Mesenchymal stem cell (in vitro differentiated cells and primary cell): Measurements from ENCODE around the gene RFX2.

Source experiments
- DNase-seq: peaks from one replicate; pipeline ENCODE4 v3.0.0-alpha.2; 2013
- H2AFZ ChIP-seq: one replicate; pipeline ENCODE4 v1.6.1; 2013; ENCODE audit warnings: low read depth, mild to moderate bottlenecking, control low read depth, inconsistent platforms, low read length, moderate library complexity
- H2AK5ac ChIP-seq: 2 replicates; pipeline ENCODE4 v1.6.1; 2013; ENCODE audit warnings: low read length, moderate library complexity, mild to moderate bottlenecking, inconsistent platforms; ENCODE audit not compliant: severe bottlenecking
- H2BK120ac ChIP-seq: one replicate; pipeline ENCODE4 v1.6.1; 2013; ENCODE audit warnings: low read depth, mild to moderate bottlenecking, inconsistent platforms, low read length, moderate library complexity
- H2BK12ac ChIP-seq, 2 experiments: one replicate each; pipeline ENCODE4 v1.6.1; 2013; ENCODE audit warnings: inconsistent platforms in 2 of 2, low read length in 2 of 2, mild to moderate bottlenecking in 2 of 2, moderate library complexity in 2 of 2, control low read depth in 1 of 2
- H2BK15ac ChIP-seq: one replicate; pipeline ENCODE4 v1.6.1; 2013; ENCODE audit warnings: mild to moderate bottlenecking, low read depth, inconsistent platforms; ENCODE audit not compliant: poor library complexity, severe bottlenecking
- H2BK5ac ChIP-seq: 2 replicates; pipeline ENCODE4 v1.6.1; 2013; ENCODE audit warnings: low read depth, mild to moderate bottlenecking, low read length, control low read depth, inconsistent platforms; ENCODE audit not compliant: poor library complexity, severe bottlenecking
- H3K14ac ChIP-seq, 2 experiments: one replicate each; pipeline ENCODE4 v1.6.1; 2013; ENCODE audit warnings: inconsistent platforms in 2 of 2, low read length in 2 of 2, control low read depth in 1 of 2, mild to moderate bottlenecking in 1 of 2, moderate library complexity in 1 of 2
- H3K18ac ChIP-seq, 2 experiments: one replicate each; pipeline ENCODE4 v1.6.1; 2013; ENCODE audit warnings: inconsistent platforms in 2 of 2, low read length in 2 of 2, control low read depth in 1 of 2, low read depth in 1 of 2, mild to moderate bottlenecking in 1 of 2
- H3K23ac ChIP-seq, 2 experiments: one replicate each; pipeline ENCODE4 v1.6.1; 2013; ENCODE audit warnings: inconsistent platforms in 2 of 2, low read length in 2 of 2, mild to moderate bottlenecking in 2 of 2, moderate library complexity in 2 of 2, control low read depth in 1 of 2
- H3K27ac ChIP-seq: 2 replicates; pipeline ENCODE4 v1.5.1; 2013; ENCODE audit warnings: mild to moderate bottlenecking, moderate library complexity, low read length, control low read depth, inconsistent platforms; ENCODE audit not compliant: poor library complexity, severe bottlenecking
- H3K27me3 ChIP-seq, 2 experiments: 2 replicates each; pipeline versions ENCODE4 v1.6.1 to v1.7.0; 2013; ENCODE audit warnings: low read length in 2 of 2, mild to moderate bottlenecking in 2 of 2, moderate library complexity in 2 of 2, control low read depth in 1 of 2, inconsistent platforms in 1 of 2; ENCODE audit not compliant: control insufficient read depth in 1 of 2, insufficient read depth in 1 of 2
- H3K36me3 ChIP-seq, 2 experiments: 2 replicates each; pipeline versions ENCODE4 v1.6.1 to v1.7.0; 2013; ENCODE audit warnings: low read length in 2 of 2, control low read depth in 1 of 2, inconsistent platforms in 1 of 2, low read depth in 1 of 2, mild to moderate bottlenecking in 1 of 2; ENCODE audit not compliant: insufficient read depth in 2 of 2, control insufficient read depth in 1 of 2
- H3K4ac ChIP-seq, 2 experiments: one replicate each; pipeline ENCODE4 v1.6.1; 2013; ENCODE audit warnings: inconsistent platforms in 2 of 2, low read length in 2 of 2, mild to moderate bottlenecking in 2 of 2, moderate library complexity in 2 of 2, control low read depth in 1 of 2, low read depth in 1 of 2
- H3K4me1 ChIP-seq: 2 replicates; pipeline ENCODE4 v1.6.1; 2013; ENCODE audit warnings: low read depth, low read length, control low read depth; ENCODE audit not compliant: control insufficient read depth, insufficient read depth
- H3K4me2 ChIP-seq: 2 replicates; pipeline ENCODE4 v1.6.1; 2013; ENCODE audit warnings: low read length, mild to moderate bottlenecking, inconsistent platforms; ENCODE audit not compliant: poor library complexity, severe bottlenecking
- H3K4me3 ChIP-seq, 2 experiments: 2 replicates each; pipeline versions ENCODE4 v1.5.1 to v1.7.0; 2013; ENCODE audit warnings: low read length in 2 of 2, mild to moderate bottlenecking in 2 of 2, control low read depth in 1 of 2, low read depth in 1 of 2; ENCODE audit not compliant: insufficient read depth in 1 of 2
- H3K79me1 ChIP-seq: replicated peaks from 2 replicates; pipeline ENCODE4 v1.6.1; 2013; ENCODE audit warnings: mild to moderate bottlenecking, control low read depth, low read length, inconsistent platforms; ENCODE audit not compliant: poor library complexity, severe bottlenecking
- H3K9ac ChIP-seq: 2 replicates; pipeline ENCODE4 v1.7.0; 2013; ENCODE audit warnings: mild to moderate bottlenecking, low read length, moderate library complexity
- H3K9me3 ChIP-seq: 2 replicates; pipeline ENCODE4 v1.7.0; 2013; ENCODE audit warnings: mild to moderate bottlenecking, low read length; ENCODE audit not compliant: control insufficient read depth
- H4K8ac ChIP-seq: one replicate; pipeline ENCODE4 v1.6.1; 2013; ENCODE audit warnings: inconsistent platforms, mild to moderate bottlenecking, low read length, moderate library complexity
- H4K91ac ChIP-seq: one replicate; pipeline ENCODE4 v1.6.1; 2013; ENCODE audit warnings: mild to moderate bottlenecking, low read length, inconsistent platforms
- WGBS: methylation state at CpG from one replicate; pipeline ENCODE4 v1.1.7; 2013; ENCODE audit warnings: mixed read lengths; 5-methylcytosine and 5-hydroxymethylcytosine counted together

The RFX2 gene

DNA sequence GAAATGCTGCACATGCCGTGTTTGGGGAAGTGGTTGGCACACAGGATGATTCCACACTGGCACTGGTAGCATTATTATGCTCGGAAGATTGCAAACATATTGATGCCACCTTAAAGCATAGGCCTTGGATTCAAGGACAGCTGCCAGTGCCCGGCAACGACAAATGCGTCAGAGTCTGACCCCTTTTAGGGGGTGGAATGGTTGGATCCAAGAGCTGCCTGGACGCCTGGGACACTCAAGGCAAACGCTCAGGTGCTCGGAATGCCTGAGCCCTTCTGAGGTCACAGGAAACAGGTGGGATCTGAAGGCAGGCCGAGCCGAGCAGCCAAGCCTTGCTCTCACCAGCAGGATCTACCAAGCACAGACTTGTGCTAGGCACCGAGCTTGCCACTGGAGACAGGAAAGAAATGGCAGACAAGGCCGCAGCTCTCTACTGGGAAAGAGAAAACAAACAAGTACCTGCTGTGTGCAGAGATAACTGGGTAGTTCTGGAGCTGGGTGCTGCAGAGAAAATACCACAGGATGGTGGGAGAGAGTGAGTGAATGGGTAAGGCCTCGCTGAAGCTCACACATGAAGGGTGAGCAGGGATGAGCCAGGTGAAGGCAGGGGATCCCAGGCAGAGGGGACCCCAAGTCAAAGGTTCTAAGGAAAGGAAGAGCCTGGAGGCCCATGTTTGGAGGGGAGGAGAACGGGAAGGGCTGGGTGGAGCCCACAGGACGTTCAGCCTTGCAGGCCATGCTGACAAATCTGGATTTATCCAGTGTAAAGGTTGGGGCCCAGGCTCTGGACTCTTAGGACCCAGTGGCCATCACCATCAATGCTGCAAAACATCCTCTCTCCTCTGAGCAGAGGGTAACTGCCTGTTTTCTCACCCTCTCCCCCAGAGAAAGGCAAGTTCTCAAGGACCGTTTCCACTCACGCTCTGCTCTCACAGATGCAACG is 141.6 kb downstream of the RFX2 start:
- no peak overlapping the region for H2BK5ac ChIP-seq
- H2BK15ac ChIP-seq: no peak overlapping the region
- peaks cover 8% of the 10 kb centered on the region for H3K79me1 ChIP-seq
- H3K4me2 ChIP-seq: no peak overlapping the region
- H3K27me3 ChIP-seq: no peaks in the 10 kb centered on the region
- peaks cover 22% of the 10 kb centered on the region for H3K4me1 ChIP-seq
- H4K8ac ChIP-seq: peak overlapping the region; percentile 59
- no peaks in the 10 kb centered on the region for H3K9me3 ChIP-seq
- H2AFZ ChIP-seq: no peak overlapping the region
- H2BK12ac ChIP-seq: no peak overlapping the region
- H3K18ac ChIP-seq: peak overlapping the region in 1 of 2 experiments; percentile 51
- no peak overlapping the region for H4K91ac ChIP-seq
- peaks cover 26 to 37% of the 10 kb centered on the region in 2 experiments for H3K36me3 ChIP-seq
- no peak for DNase-seq
- peak overlapping the region in 1 of 2 experiments; percentile 49 for H3K23ac ChIP-seq
- peak overlapping the region in 1 of 2 experiments; percentile 69 for H3K4ac ChIP-seq
- WGBS: 78% methylated on average over 18 of the region's 18 CpGs
- peak overlapping the region; percentile 17 for H3K27ac ChIP-seq
- H3K9ac ChIP-seq: peak overlapping the region; percentile 61
- no peak overlapping the region for H2AK5ac ChIP-seq
- H3K14ac ChIP-seq: no peak overlapping the region
- H2BK120ac ChIP-seq: no peak overlapping the region
- H3K4me3 ChIP-seq: no peak overlapping the region

DNA sequence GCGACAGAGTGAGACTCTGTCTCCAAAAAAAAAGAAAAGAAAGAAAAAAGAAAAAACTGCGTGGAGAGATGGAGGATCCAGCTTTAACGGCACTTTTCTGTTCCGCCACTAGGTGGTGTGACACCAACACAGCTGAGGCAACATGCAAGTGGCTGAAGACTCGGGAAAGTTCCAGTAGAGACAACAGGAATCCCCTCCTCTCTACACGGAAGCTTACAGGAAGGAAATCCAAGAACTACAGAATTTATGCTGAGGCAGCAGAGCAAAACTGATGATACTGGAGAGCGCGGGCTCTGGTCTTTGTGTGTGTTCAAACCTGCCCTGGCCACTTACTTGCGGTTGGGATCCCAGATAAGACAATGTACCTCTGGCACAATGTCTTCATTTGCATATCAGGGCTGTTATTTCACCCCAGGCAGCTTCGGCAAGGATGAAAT is 142.3 kb downstream of the RFX2 start:
- peaks cover 8% of the 10 kb centered on the region for H3K79me1 ChIP-seq
- H3K4ac ChIP-seq: peak overlapping the region in 1 of 2 experiments; percentile 69
- no peak overlapping the region for H3K4me2 ChIP-seq
- WGBS: 19% methylated on average over 10 of the region's 10 CpGs
- no peaks in the 10 kb centered on the region for H3K9me3 ChIP-seq
- peak overlapping the region; percentile 61 for H3K9ac ChIP-seq
- H2AK5ac ChIP-seq: no peak overlapping the region
- H3K36me3 ChIP-seq: peaks cover 20 to 33% of the 10 kb centered on the region in 2 experiments
- no peak overlapping the region for H4K91ac ChIP-seq
- no peak overlapping the region for H2AFZ ChIP-seq
- peak overlapping the region; percentile 59 for H4K8ac ChIP-seq
- no peak overlapping the region for H3K14ac ChIP-seq
- peak overlapping the region; percentile 17 for H3K27ac ChIP-seq
- H2BK12ac ChIP-seq: no peak overlapping the region
- peaks cover 23% of the 10 kb centered on the region for H3K4me1 ChIP-seq
- peak overlapping the region in 1 of 2 experiments; percentile 42 for H3K4me3 ChIP-seq
- no peak overlapping the region for H2BK15ac ChIP-seq
- DNase-seq: peak; percentile 90
- no peak overlapping the region for H2BK120ac ChIP-seq
- H3K18ac ChIP-seq: peak overlapping the region in 1 of 2 experiments; percentile 51
- H3K23ac ChIP-seq: peak overlapping the region in 1 of 2 experiments; percentile 49
- no peaks in the 10 kb centered on the region for H3K27me3 ChIP-seq
- H2BK5ac ChIP-seq: no peak overlapping the region

DNA sequence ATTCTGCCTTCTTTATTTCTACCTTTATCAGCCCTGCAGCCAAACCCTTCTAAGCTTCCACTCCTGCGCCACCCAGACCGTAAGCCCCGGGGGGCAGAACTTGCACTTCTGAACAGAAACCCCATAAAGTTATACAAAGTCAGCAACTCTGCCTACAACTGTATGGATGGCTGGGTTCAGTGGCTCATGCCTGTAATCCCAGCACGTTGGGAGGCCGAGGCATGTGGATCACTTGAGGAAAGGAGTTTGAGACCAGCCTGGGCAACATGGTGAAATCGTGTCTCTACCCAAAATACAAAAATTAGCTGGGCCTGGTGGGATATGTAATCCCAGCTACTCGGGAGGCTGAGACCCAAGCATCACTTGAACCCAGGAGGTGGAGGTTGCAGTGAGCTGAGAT is 142.7 kb downstream of the RFX2 start:
- Histone ChIP-seq H3K4me1 (peaks cover 26% of the 10 kb centered on the region), H3K4ac (peak overlapping the region in 1 of 2 experiments; percentile 25), H3K9ac (peak overlapping the region; percentile 61), H3K36me3 (peaks cover 20 to 31% of the 10 kb centered on the region in 2 experiments), H3K9me3 (no peaks in the 10 kb centered on the region), H2AFZ (no peak overlapping the region), H3K4me2 (no peak overlapping the region), H2BK12ac (no peak overlapping the region), H3K27me3 (no peaks in the 10 kb centered on the region), H4K91ac (no peak overlapping the region), H3K14ac (no peak overlapping the region), H3K23ac (no peak overlapping the region), H2AK5ac (no peak overlapping the region), H2BK15ac (no peak overlapping the region), H2BK120ac (no peak overlapping the region), H3K4me3 (no peak overlapping the region), H3K18ac (peak overlapping the region in 1 of 2 experiments; percentile 9), H3K79me1 (peaks cover 8% of the 10 kb centered on the region), H4K8ac (no peak overlapping the region), H2BK5ac (no peak overlapping the region), H3K27ac (no peak overlapping the region)
- DNase-seq: no peak
- 86% methylated on average over 7 of the region's 7 CpGs for WGBS

DNA sequence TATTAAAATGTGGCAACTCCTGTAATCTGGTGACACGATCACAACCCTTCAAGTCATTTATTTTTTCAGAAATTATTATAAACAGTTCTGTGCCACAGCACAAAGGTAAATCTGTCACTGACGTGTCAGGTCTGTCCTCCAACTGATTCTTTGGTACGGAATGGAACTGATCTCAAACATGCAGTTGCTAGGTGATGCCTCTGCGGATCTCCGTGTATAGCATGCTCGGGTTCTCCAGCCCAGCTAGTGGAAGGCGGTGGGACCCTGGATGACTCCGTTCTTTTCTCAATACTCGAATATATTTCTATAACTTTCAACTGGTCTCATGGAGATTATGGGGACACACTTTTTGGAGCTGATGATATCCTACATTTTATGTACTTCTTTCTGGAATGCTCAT is 143.4 kb downstream of the RFX2 start:
- no peak overlapping the region for H3K4me2 ChIP-seq
- no peak overlapping the region for H2AFZ ChIP-seq
- peak overlapping the region; percentile 61 for H3K9ac ChIP-seq
- no peak overlapping the region for H2BK15ac ChIP-seq
- H2BK5ac ChIP-seq: no peak overlapping the region
- H2BK120ac ChIP-seq: no peak overlapping the region
- no peaks in the 10 kb centered on the region for H3K9me3 ChIP-seq
- H3K36me3 ChIP-seq: peaks cover 20 to 26% of the 10 kb centered on the region in 2 experiments
- H3K4me1 ChIP-seq: peaks cover 32% of the 10 kb centered on the region
- no peak overlapping the region for H4K91ac ChIP-seq
- H3K14ac ChIP-seq: no peak overlapping the region
- H2AK5ac ChIP-seq: no peak overlapping the region
- no peak overlapping the region for H3K4me3 ChIP-seq
- no peak overlapping the region for H3K27ac ChIP-seq
- H3K4ac ChIP-seq: no peak overlapping the region
- 90% methylated on average over 9 of the region's 9 CpGs for WGBS
- H4K8ac ChIP-seq: no peak overlapping the region
- H2BK12ac ChIP-seq: no peak overlapping the region
- no peak overlapping the region for H3K18ac ChIP-seq
- H3K27me3 ChIP-seq: no peaks in the 10 kb centered on the region
- H3K23ac ChIP-seq: no peak overlapping the region
- H3K79me1 ChIP-seq: peaks cover 8% of the 10 kb centered on the region
- DNase-seq: no peak
